ENCODE results near the gene GANC.

GANC gene

DNA sequence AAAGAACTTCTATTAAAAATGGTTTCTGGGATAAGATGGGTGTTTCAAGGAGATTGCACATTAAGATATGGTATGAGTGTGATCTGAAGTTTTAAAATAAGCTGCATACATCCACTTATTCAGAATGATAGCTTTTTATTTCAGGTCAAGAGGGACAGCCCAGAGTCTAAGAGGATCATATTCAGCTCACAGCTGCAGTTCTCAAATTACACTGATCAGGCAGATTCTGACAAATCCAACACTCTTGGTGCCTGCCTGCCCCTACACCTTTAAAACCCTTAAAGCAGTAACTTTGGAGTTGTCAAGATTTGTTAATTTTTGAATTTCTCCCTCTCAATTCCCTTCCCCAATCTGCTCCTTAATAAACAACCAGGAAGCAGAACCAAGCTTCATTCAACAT lies 9.3 kb downstream of the GANC start:
- Histone ChIP-seq H3K4me2 (ENCODE audit: insufficient read depth, low read length) (no peak overlapping the region), H3K4me1 (ENCODE audit: insufficient read depth, low read length) (no peaks in the 10 kb centered on the region), H3K9ac (ENCODE audit: low read depth, low read length) (no peak overlapping the region), H3K79me2 (ENCODE audit: insufficient read depth, low read length) (no peaks in the 10 kb centered on the region), H3K9me3 (ENCODE audit: insufficient read depth, low read length, severe bottlenecking) (no peaks in the 10 kb centered on the region), H4K20me1 (ENCODE audit: insufficient read depth, low read length) (no peaks in the 10 kb centered on the region), H3K36me3 (ENCODE audit: insufficient read depth, low read length) (peaks cover 6% of the 10 kb centered on the region; the same call in 1 of the 2 replicates), H2AFZ (ENCODE audit: low read depth, low read length) (no peak overlapping the region), H3K27me3 (ENCODE audit: insufficient read depth, low read length, poor library complexity) (no peaks in the 10 kb centered on the region), H3K27ac (ENCODE audit: low read length) (no peak overlapping the region), H3K4me3 (ENCODE audit: low read depth in 1 of 2, low read length in 2 of 2) (no peak overlapping the region)
- TF ChIP-seq, protein P1, sequence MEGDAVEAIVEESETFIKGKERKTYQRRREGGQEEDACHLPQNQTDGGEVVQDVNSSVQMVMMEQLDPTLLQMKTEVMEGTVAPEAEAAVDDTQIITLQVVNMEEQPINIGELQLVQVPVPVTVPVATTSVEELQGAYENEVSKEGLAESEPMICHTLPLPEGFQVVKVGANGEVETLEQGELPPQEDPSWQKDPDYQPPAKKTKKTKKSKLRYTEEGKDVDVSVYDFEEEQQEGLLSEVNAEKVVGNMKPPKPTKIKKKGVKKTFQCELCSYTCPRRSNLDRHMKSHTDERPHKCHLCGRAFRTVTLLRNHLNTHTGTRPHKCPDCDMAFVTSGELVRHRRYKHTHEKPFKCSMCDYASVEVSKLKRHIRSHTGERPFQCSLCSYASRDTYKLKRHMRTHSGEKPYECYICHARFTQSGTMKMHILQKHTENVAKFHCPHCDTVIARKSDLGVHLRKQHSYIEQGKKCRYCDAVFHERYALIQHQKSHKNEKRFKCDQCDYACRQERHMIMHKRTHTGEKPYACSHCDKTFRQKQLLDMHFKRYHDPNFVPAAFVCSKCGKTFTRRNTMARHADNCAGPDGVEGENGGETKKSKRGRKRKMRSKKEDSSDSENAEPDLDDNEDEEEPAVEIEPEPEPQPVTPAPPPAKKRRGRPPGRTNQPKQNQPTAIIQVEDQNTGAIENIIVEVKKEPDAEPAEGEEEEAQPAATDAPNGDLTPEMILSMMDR (IDR thresholded peaks at IDR 0.05; ENCODE audit: borderline replicate concordance, extremely low read depth, low read length, poor library complexity, severe bottlenecking) = no peak
- TF ChIP-seq EZH2 (IDR thresholded peaks at IDR 0.05; ENCODE audit: borderline replicate concordance, low read depth, low read length, severe bottlenecking) = no peak
- DNase-seq (no peak), ATAC-seq (ENCODE audit: insufficient read depth, low read depth) (no peak)

DNA sequence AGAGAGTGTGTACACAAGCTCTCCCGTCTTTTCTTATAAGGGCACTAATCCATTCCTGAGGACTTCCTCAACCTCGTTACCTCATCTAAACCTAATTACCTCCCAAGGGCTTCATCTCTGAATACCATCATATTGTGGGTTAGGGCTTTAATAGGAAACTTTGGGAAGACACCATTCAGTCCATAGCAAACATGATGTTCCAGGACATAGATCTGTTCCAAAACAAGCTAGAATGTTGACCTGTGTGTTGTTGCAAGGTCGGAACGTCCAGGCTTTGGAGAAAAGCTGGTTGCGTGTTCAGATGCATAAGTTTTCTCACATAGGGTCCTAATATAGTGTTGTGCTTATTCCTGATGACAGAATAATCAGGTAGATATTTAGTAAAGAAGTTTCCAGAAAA lies 9.9 kb downstream of the GANC start:
- no peak overlapping the region for H3K9ac ChIP-seq (ENCODE audit: low read depth, low read length)
- H3K9me3 ChIP-seq (ENCODE audit: insufficient read depth, low read length, severe bottlenecking) = no peaks in the 10 kb centered on the region
- H3K4me2 ChIP-seq (ENCODE audit: insufficient read depth, low read length) = no peak overlapping the region
- no peak for ATAC-seq (ENCODE audit: insufficient read depth, low read depth)
- H3K36me3 ChIP-seq (ENCODE audit: insufficient read depth, low read length) = peaks cover 6% of the 10 kb centered on the region; the same call in 1 of the 2 replicates
- H3K4me1 ChIP-seq (ENCODE audit: insufficient read depth, low read length) = no peaks in the 10 kb centered on the region
- no peaks in the 10 kb centered on the region for H4K20me1 ChIP-seq (ENCODE audit: insufficient read depth, low read length)
- no peak overlapping the region for H3K27ac ChIP-seq (ENCODE audit: low read length)
- no peaks in the 10 kb centered on the region for H3K79me2 ChIP-seq (ENCODE audit: insufficient read depth, low read length)
- H3K27me3 ChIP-seq (ENCODE audit: insufficient read depth, low read length, poor library complexity) = no peaks in the 10 kb centered on the region
- H3K4me3 ChIP-seq (ENCODE audit: low read depth in 1 of 2, low read length in 2 of 2) = no peak overlapping the region
- H2AFZ ChIP-seq (ENCODE audit: low read depth, low read length) = no peak overlapping the region
- TF ChIP-seq, protein P1 (IDR thresholded peaks at IDR 0.05; ENCODE audit: borderline replicate concordance, extremely low read depth, low read length, poor library complexity, severe bottlenecking) = no peak
- no peak for TF ChIP-seq EZH2 (IDR thresholded peaks at IDR 0.05; ENCODE audit: borderline replicate concordance, low read depth, low read length, severe bottlenecking)
- DNase-seq = no peak

DNA sequence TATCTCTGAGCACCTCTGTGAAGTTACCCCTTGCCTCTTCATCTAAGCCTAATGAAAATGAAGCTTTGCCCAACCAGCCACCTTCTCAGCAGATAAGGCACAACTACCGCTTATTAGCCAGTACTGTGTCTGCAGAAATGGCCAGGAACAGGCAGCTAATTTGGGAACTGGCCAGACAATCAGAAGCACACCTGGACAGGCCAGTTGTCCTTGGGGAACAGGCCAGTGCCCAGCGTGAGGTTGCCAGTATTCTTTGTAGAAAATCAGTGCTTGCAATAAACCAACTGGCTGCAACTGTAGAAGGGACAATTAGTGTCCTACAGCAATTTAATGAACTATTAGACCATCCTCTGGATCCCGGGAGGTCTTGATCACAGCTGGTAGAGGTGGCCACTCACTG lies 10.7 kb downstream of the GANC start:
- TF ChIP-seq EZH2 (IDR thresholded peaks at IDR 0.05; ENCODE audit: borderline replicate concordance, low read depth, low read length, severe bottlenecking) = no peak
- TF ChIP-seq, protein P1 (IDR thresholded peaks at IDR 0.05; ENCODE audit: borderline replicate concordance, extremely low read depth, low read length, poor library complexity, severe bottlenecking) = no peak
- Histone ChIP-seq H3K4me2 (ENCODE audit: insufficient read depth, low read length) (no peak overlapping the region), H3K27me3 (ENCODE audit: insufficient read depth, low read length, poor library complexity) (no peaks in the 10 kb centered on the region), H3K79me2 (ENCODE audit: insufficient read depth, low read length) (no peaks in the 10 kb centered on the region), H4K20me1 (ENCODE audit: insufficient read depth, low read length) (no peaks in the 10 kb centered on the region), H2AFZ (ENCODE audit: low read depth, low read length) (no peak overlapping the region), H3K9me3 (ENCODE audit: insufficient read depth, low read length, severe bottlenecking) (no peaks in the 10 kb centered on the region), H3K9ac (ENCODE audit: low read depth, low read length) (no peak overlapping the region), H3K4me3 (ENCODE audit: low read depth in 1 of 2, low read length in 2 of 2) (no peak overlapping the region), H3K36me3 (ENCODE audit: insufficient read depth, low read length) (peaks cover 6% of the 10 kb centered on the region; the same call in 1 of the 2 replicates), H3K27ac (ENCODE audit: low read length) (no peak overlapping the region), H3K4me1 (ENCODE audit: insufficient read depth, low read length) (no peaks in the 10 kb centered on the region)
- no peak for ATAC-seq (ENCODE audit: insufficient read depth, low read depth)
- no peak for DNase-seq

DNA sequence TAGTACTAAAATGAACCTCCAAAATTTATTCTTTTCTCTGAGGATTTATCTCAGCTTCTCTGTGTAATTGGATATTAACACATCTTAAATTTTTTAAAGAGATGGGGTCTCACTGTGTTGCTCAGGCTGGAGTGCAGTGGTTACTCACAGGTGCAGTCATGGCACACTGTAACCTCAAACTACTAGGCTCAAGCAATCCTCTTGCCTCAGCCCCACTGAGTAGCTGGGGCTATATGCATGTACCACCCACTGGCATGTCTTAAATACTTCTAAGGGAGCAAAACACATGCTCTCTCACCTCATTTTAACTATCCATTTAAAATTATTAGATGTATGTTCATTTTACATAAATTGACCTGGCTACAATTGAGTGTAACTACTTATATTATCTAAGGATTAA lies 11.6 kb downstream of the GANC start:
- Histone ChIP-seq H3K4me2 (ENCODE audit: insufficient read depth, low read length) (no peak overlapping the region), H3K79me2 (ENCODE audit: insufficient read depth, low read length) (no peaks in the 10 kb centered on the region)
- TF ChIP-seq EZH2 (IDR thresholded peaks at IDR 0.05; ENCODE audit: borderline replicate concordance, low read depth, low read length, severe bottlenecking) = no peak
- TF ChIP-seq, protein P1 (IDR thresholded peaks at IDR 0.05; ENCODE audit: borderline replicate concordance, extremely low read depth, low read length, poor library complexity, severe bottlenecking) = no peak

More for the DNA sequence above, 11.6 kb downstream of the GANC start:
- Histone ChIP-seq H2AFZ (ENCODE audit: low read depth, low read length) (no peak overlapping the region), H3K27me3 (ENCODE audit: insufficient read depth, low read length, poor library complexity) (no peaks in the 10 kb centered on the region), H3K9me3 (ENCODE audit: insufficient read depth, low read length, severe bottlenecking) (no peaks in the 10 kb centered on the region), H3K27ac (ENCODE audit: low read length) (no peak overlapping the region), H3K9ac (ENCODE audit: low read depth, low read length) (no peak overlapping the region), H3K4me1 (ENCODE audit: insufficient read depth, low read length) (no peaks in the 10 kb centered on the region), H3K4me3 (ENCODE audit: low read depth in 1 of 2, low read length in 2 of 2) (no peak overlapping the region), H3K36me3 (ENCODE audit: insufficient read depth, low read length) (peaks cover 10% of the 10 kb centered on the region; the same call in 1 of the 2 replicates), H4K20me1 (ENCODE audit: insufficient read depth, low read length) (no peaks in the 10 kb centered on the region)
- no peak for DNase-seq
- no peak for ATAC-seq (ENCODE audit: insufficient read depth, low read depth)

Data from DND-41 (cell line).